GM18870 (cell line): Measurements from ENCODE around the gene HMMR.

Source experiments
- ATAC-seq: cut with Tn5 transposase; IDR thresholded peaks from one replicate; pipeline ENCODE4 v1.9.1; 2021; ENCODE audit warnings: moderate library complexity; ENCODE audit not compliant: unreplicated experiment

The HMMR gene

DNA sequence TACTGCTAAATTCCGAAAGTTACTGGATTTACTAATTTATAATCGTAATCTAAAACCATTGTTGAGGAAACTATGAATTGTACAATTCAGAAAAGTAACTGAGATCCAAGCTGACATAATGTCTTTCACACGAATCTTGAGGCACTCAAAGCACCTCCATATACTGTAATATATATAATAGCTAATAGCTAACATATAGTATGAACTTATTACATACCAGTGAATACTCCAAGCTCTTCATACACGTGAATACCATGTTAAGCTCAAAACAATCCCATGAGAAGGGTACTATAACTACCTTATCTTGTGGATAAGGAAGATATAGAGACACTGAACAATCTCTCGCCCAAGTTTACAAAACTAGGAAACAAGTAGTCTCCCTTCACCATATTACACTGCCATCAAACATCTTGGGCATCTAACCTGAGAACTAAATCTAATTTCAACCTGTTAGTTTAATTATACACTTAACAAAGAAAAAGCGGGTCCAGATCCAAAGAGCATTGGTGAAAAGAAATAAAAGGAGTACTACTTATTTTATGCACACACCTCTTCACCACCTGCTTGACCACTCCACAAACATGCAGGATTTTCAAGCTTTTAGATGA, 1.6 kb upstream of the HMMR start:
- ATAC-seq = no peak

DNA sequence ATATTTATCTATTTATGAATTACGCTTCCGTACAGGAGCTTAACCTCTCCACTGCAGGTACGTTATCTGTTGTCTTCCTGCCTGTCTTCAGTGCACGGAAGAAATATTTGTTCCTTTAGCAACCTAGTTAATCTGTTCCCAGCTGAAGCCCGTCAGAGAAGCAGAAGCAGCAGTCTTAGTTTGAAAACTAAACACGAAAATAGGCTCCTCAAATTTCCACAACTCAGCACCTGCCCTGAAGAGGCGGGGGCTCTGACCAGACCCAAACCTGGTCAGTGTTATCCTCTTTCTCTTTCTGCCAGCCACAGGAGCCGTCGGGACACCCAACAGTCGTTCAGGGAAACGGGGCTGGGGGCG, 992 bp upstream of the HMMR start:
- ATAC-seq = peak; percentile 5

DNA sequence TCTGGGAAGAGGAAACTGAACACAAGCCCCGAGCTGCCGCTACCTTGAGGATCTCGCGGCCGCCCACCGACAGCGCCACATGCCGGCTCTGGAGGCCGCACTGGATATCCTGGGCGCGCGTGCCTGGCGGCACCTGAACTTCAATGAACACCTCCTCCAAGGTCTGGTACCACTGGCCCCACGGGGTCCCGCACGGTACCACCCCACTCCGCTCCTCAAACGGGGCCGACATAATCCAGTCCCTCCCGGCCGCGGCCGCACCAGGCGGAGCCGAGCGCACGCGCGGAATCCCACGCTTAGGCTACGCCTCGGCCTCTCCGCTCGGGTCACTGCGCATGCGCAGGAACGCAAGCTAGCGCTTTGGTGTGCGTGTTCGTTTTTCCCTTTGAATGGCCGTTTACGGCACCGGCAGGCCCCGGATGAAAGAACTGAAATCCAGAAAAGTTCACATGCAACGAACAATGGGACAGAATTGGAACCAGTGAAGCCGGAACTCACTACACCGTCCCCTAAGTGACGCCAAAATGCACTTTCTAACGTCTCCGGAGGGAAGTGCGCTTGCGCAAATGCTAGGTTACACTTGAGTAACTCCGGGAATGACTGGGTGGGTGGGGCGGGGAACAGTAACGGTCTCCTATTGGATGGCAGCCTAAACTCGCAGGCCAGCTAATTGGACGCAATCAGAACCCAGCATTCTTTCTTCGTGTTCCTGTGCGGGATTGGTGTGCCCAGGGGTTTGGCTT, 442 bp upstream of the HMMR start, which contains the start of gene NUDCD2:
Gene NUDCD2 (minus strand): TSS at position 284 of the 743 bp plus-strand sequence. CDS start 52 bp downstream, at position 232.
- peak; percentile 78 for ATAC-seq

DNA sequence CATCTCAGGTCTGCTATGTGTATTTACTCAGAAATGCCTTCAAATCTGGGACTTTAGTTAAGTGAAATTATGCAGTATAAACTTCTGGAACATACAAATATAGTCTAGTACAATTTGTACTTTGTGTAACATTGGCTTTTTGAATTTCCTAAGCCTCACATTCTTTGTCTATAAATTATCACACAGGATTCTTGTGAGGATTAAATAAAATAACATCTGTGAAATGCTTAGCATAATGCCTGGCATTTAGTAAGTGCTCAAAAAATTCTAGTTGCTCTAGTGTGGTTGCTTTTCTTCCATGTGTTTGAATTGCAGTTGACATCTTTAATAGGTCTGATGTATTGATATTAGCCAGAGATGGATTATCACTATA, 2.6 kb downstream of the HMMR start:
- no peak for ATAC-seq

DNA sequence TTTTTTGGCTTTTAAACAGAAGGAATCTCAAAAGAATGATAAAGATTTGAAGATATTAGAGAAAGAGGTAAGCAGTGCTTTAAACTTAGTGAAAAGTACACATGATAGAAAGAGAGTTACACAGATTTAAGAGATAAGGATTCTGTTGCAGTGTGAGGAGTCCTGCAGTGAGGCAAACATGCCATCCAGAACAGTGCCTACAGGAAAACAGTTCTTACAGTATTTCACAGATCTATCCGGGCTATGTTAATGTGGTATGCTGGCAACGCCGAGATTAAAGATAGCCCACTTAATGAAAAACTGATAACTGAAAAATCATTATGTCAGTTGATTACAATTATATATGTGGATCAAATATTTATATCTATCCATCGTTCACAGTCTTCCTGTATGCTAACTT, 7.2 kb downstream of the HMMR start:
- no peak for ATAC-seq

DNA sequence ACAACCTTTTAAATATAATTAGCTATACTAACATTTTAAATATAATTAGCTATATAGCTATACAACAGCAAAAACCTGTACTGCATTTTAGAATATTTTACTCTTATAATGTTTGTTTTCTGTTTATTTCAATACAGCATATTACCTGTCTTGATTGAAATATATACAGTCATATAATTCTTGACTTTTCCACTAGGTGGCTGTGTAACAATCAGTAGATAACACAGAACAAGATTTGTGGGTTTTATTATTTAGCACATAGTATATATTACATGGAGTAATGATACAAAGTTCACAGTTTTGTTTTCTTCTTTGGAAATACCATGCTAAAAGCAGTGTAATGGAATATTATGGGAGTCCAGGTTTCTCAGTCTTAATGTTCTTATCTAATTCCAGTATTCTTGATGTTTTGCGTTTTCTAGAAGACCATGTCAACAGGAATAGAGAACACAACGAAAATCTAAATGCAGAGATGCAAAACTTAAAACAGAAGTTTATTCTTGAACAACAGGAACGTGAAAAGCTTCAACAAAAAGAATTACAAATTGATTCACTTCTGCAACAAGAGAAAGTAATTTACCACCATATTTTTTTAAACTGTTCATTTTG, 13.3 kb downstream of the HMMR start:
- no peak for ATAC-seq

DNA sequence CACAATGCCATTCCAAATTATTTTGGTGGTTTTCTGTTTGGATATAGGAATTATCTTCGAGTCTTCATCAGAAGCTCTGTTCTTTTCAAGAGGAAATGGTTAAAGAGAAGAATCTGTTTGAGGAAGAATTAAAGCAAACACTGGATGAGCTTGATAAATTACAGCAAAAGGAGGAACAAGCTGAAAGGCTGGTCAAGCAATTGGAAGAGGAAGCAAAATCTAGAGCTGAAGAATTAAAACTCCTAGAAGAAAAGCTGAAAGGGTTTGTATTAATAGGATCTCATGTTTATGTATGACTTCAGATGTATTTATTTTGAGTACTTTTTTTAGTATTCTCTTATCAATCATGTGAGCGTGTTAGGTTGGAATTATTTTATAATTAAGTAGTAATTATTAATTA, 15.0 kb downstream of the HMMR start:
- ATAC-seq = no peak

DNA sequence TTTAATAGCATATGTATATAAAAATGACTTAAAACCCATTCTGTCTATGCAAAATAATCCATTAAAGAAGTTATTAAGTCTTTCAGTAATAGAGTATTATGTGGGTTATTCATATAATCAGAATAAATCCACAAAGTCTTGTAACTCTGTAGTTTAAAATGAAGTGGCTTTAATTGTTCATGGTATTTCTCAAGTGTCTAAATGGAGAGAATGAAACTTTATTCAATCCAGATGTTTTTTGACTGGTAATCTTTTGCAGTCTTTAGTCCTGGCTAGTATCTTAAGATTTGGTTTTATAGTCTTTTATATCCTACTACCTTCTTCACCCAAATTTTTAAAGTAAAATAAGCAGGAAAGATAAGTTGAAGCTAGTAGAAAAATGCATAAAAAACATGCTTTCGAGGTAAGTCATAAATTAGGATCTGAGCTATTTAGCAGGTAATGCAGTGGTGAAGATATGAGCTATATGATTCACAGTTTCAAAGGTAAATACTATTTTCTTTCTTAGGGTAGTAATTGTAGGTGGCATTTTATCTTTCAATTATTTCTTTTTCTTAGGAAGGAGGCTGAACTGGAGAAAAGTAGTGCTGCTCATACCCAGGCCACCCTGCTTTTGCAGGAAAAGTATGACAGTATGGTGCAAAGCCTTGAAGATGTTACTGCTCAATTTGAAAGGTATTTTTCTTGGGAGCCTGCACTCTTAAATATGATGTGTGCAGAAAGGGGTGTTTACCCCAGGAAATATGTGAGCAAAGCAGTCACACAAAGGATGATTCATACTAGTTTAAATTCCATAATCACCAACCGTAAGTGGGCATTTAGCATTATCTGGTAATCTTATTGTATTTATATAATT, 17.9 kb downstream of the HMMR start:
- no peak for ATAC-seq

DNA sequence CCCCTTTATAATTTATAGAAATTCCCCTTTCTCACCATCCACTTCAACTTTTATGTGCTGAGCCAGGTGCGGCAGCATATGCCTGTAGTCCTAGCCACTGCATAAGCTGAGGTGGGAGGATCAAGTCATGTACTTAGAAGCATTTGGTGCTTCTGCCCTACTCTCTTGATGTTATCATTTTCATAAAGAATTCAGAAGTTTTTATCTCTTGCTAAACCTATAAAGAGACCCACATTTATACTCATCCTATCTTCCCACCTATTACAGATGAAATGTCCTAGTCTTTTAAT, 18.5 kb downstream of the HMMR start:
- no peak for ATAC-seq

DNA sequence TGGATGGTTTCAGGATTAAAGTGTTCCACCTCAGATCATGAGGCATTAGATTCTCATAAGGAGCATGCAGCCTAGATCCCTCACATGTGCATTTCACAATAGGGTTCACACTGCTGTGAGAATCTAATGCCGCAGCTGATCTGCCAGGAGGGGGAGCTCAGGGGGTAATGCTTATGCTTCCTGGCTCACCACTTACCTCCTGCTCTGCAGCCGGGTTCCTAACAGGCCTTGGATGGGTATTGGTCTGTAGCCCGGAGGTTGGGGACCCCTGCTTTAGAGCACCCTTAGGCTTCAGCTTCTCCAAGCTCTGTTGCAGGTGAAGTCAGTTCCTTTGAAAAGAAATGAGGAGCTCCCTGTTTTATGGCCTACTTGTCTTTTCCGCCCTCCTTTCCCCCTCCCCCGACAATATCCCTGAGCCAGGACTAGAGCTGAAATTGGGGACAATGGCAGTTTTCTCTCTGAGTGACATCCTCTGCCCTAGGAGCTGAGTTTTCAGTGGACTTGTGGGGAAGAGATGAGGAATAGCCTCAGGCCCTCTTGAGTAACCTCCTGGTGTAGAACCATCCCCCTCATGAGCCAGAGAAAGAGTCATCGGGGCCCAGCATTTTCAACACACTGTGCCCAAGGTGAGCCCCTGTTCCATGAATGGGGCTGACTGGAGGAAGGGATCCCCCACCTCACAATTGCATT, 28.8 kb downstream of the HMMR start:
- no peak for ATAC-seq

DNA sequence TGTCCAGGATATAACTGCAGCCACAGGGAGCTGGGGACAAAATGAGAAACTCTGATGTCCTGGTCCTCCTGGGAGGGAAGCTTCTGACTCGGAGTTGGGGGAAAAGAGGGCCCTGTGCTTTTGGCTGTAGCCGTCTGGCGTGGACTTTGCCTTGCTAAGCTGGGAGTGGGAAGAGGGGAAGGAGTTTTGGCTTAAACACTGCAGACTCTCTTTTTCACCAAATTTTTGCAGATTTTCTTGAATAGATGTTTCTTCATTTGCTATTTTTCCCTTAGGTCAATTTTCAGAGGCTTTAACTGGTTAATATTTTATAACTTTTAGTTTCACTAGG, 29.3 kb downstream of the HMMR start:
- no peak for ATAC-seq

DNA sequence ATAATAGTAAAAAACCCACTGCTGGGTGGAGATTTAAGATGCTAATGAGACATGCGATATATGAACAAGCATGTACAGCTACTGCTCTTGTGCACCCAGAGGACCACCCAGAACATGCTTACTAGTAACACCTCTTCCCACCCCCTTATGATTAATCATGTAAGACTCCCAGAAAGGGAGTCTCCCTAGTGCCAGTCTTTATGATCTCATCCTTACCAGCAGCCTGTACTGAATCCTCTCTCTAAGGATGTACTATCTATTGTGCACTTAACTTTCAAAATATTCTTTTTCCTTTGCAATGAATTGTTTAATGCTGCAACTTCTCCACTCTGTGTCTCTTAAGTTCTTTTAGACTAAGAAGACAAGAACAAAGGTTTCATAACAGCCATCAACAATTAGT, 35.9 kb downstream of the HMMR start:
- no peak for ATAC-seq

DNA sequence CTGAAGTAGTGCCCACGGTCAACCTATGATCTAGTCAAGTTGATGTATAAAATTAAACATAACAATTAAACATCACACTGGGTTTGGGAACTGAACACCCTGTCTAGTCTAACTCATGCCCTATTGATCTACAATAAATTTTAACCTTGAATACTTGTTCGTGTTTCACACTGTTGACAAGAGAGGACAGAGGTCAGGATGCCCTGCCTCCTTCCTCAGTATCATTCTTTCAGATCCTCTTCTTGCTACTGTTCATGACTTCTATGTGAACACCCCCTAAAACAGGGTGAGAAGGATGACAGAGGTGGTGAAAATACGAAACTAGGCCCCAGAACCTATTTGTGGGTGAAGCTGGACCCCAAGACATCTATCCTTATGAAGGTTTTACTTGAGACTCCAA, 36.9 kb downstream of the HMMR start:
- ATAC-seq = no peak

DNA sequence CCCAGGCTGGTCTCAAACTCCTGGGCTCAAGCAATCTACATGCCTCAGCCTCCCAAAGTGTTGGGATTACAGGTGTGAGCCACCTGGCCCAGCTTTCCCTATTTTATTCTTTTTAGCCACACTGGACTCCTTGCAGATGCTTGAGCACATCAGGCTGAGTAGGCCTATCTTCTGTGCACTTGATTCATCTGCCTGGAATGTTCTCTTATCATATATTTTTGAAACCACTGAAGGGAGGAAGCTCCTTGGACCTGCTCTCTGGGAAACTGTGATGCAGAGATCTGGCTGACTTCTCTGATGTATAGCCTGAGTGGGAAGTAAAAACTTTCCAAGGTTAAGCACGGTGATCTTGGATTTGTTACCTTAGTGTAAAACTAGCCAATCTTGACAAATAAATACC, 38.5 kb downstream of the HMMR start:
- ATAC-seq = no peak

DNA sequence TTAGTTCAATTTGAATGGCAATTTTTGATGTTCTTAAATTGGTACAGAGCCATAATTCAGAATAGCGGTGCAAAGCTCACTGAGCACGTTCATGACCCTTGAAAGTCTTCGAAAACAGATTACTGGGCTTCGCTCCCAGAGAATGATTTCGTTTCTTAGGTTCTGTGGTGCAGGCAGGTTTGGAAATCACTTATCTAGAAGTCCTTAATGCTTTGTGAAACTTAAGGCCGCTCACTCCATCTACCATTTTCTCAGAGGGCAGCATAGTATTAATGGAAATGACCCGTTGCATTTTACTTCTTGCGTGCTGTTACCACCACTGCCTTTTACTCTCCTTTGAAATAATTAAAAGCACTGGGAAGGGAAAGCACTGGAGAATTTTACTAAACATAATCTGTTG, 42.1 kb downstream of the HMMR start:
- ATAC-seq = no peak

DNA sequence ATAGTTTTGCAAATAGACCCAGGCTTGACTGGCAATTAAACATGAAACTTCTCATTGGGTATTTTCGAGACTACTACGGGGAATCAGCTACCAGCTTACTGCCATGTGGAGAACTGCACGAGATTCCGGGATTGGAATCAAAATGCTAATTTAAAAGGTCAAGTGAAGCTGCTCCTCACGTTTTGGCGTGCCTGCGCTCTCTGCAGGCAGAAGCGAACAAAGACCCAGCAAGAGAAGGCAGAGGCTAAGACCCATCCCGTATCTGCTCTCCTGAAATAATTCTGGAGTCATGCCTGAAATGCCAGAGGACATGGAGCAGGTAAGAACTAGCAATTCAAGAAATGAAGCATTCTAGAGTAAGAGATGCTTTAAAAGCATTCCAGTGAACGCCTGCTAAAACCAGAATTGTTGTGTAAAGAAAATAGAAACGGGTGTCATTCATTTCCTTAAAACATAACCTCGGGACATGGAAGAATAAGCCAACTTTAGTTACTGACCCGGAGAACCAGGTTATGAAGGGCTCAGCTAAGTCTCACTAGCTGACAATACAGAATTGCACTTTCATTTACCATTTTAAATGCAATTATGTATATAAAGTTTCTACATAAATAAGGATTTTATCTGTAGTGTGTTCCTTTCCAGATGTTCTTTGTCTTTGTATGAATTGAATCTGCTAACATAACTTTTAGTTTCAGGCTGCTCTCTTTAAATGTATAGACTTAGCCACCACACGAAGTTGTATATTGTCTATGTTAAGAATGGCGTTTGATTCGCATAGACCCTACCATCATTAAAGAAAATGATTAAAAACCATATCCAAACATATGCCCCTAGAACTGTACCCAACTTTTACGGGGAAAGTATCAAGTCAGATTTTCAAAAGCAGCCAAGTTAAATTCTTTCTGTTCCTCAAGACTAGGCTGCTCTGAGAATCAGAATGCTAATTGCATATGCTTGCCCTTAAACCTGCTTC, 43.0 kb downstream of the HMMR start:
- ATAC-seq = no peak

DNA sequence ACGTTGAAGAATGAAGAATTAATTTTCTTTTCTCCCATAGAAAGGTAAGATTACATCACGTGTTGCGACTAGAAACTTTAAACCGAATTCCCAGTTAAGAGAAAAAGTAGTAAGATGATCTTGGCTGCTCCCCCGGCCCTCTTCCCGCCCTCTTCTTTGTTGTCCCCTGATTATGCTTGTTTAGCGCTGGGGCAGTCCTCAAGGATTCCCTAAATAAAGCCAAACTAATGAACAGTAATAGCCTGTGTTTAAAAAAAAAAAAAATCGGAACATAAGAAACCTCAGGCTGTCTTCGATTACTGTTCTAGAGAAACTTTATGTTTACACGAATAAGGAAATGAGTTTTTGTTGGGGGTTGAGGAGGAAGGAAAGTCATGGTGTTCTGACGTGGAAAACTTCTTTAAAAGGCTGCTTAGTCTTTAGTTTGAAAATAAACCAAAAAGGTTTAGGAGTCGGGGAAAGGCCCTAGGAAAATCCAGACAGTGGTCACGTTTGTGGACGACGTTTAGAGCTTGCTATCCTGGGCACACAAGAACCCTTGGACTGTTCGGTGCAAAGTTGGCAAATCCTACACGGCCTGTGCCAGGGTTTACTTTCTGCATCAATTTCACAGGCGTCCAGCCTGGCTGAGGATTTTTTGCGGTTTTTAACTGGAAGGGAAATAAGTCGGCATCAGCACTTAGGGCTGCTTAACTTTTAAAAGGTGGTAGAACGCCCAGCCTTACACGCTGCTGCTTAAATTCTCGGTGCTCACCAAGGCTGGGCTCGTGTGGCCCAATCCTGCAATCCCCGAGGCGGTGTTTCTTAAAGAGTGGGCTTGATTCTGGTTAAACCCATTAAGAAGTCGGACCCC, 43.9 kb downstream of the HMMR start:
- no peak for ATAC-seq

DNA sequence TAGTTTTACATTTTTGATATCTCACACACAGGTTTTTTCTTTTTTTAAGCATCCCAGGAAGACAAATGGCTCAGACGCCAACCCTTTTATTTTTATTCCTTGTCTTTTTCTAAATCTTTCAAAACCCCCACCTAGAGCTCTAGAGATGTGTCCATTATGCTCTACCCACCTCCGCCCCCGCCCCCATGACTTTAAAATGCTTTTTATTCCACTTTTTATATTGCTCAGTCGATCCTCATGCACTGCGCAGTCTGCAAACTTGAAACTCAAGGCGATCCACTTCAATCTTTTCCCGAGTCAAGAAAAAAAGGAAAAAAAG, 44.6 kb downstream of the HMMR start:
- no peak for ATAC-seq

DNA sequence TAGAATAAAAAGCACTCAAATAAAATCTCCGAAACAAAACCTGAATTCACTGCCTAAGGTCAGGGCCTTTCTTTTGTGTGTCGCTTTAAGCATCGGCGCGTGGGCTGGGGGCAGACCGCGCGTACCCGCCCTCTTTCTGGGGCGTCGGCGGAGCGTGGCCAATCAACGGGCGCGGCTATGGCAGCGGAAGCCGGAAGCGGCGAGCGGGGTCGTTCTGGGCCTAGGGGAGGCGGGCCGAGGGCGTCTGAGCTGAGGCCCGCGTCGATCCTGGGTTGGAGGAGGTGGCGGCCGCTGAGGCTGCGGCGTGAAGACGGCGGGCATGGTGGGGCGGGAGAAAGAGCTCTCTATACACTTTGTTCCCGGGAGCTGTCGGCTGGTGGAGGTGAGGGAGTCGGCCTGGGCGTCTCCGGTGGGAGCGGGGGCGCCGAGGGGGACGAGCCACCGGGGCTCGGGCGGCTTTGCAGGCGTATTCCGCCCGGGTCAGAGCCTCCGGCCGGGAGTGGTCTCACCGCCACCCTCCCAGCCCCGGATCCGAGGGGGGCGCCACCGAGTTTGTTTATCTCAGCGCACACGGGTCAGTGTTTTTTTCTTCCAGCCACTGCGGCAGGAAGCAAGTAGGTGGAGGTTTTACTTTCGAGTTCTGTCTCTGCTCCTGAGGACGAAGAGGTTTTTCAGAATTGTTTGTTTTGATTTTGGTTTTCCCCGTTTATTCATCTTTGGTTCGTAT, 45.1 kb downstream of the HMMR start, which contains the start of gene MAT2B:
Gene MAT2B (plus strand): TSS at position 252 of the 727 bp plus-strand sequence. CDS start 68 bp downstream, at position 320.
- ATAC-seq = peak; percentile 85
